ENCODE data around the gene MIEN1. TPM values are rescaled to one million over a fixed set of nuclear protein-coding genes. Genes with fewer than 3 reads are reported as not detected.

The MIEN1 gene
- total and polyA plus RNA-seq, 2 of the 13 experiments (the other 11 are each of a cell fraction or from before 2014, with no cell fraction given) = 40.6 to 56.6 TPM

DNA sequence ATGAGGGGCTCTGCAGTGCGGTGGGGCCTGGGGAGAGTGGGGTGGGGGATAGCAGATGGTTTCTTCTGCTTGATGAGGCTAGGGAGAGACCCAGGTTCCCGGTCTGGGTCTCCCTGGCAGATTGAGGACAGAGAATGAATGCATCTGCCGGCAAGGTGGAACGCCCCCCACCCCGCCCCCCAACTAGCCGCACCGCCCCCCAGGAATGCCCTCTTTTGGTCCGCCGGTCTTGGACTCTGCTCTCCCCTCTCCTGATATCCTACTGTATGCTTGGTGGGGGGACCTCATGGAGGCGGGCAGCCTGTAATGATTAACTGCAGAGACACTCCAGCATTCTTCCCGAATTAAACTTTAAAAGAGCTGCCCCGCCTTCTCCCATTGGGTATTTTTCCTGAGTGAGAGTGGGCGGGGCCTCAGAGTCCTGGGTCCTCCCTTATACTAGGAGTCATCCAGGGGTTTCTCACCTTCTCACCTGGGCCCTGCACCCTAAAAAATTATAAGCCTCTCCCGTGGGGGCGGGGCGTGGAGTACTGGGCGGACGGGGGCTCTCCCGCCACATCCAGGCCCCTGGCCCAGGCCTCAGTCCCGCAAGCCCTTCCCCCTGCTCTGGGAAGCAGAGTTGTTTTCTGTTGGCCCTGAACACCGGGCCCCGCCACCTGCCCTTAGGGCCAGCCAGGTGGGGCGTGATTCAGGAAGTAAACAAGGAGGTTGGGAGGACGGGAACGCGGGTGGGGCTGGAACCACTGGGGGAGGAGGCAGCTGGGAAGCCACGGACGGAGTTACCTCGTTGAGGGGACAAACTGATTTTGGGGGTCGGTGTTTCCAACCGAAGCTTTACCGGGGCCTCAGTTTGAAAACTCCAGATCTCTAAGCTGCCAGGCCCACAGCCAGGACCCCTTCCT is 8.9 kb upstream of the MIEN1 start (continued):
- TF ChIP-seq, protein P1, sequence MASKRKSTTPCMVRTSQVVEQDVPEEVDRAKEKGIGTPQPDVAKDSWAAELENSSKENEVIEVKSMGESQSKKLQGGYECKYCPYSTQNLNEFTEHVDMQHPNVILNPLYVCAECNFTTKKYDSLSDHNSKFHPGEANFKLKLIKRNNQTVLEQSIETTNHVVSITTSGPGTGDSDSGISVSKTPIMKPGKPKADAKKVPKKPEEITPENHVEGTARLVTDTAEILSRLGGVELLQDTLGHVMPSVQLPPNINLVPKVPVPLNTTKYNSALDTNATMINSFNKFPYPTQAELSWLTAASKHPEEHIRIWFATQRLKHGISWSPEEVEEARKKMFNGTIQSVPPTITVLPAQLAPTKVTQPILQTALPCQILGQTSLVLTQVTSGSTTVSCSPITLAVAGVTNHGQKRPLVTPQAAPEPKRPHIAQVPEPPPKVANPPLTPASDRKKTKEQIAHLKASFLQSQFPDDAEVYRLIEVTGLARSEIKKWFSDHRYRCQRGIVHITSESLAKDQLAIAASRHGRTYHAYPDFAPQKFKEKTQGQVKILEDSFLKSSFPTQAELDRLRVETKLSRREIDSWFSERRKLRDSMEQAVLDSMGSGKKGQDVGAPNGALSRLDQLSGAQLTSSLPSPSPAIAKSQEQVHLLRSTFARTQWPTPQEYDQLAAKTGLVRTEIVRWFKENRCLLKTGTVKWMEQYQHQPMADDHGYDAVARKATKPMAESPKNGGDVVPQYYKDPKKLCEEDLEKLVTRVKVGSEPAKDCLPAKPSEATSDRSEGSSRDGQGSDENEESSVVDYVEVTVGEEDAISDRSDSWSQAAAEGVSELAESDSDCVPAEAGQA (IDR thresholded peaks at IDR 0.05; ENCODE audit: low read depth) = peak; percentile 9
- TF ChIP-seq, protein P1 (CRISPR knock-in tag; IDR thresholded peaks at IDR 0.05; ENCODE audit: borderline replicate concordance) = no peak; the same call in 1 of the 2 replicates
- TF ChIP-seq, protein P2, sequence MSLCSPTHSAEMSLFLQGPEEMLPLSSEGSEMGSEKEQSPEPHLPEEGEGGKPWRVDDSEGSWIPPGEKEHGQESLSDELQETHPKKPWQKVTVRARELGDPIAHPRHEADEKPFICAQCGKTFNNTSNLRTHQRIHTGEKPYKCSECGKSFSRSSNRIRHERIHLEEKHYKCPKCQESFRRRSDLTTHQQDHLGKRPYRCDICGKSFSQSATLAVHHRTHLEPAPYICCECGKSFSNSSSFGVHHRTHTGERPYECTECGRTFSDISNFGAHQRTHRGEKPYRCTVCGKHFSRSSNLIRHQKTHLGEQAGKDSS (CRISPR knock-in tag; IDR thresholded peaks at IDR 0.05; ENCODE audit: borderline replicate concordance, low read depth) = 0 out of 2 replicates have a peak, but pooled peaks have one; percentile 29
- TF ChIP-seq ZNF224 (CRISPR knock-in tag; IDR thresholded peaks at IDR 0.05) = no peak
- 0 out of 2 replicates have a peak, but pooled peaks have one; percentile 41 for TF ChIP-seq GTF3A (CRISPR knock-in tag; conservative IDR thresholded peaks at IDR 0.05)
- peak; percentile 39; the same call in 1 of the 2 replicates for TF ChIP-seq TBP (CRISPR knock-in tag; IDR thresholded peaks at IDR 0.05)
- no peak for TF ChIP-seq SIX1 (CRISPR knock-in tag; IDR thresholded peaks at IDR 0.05; ENCODE audit: borderline replicate concordance)
- TF ChIP-seq, protein P3, sequence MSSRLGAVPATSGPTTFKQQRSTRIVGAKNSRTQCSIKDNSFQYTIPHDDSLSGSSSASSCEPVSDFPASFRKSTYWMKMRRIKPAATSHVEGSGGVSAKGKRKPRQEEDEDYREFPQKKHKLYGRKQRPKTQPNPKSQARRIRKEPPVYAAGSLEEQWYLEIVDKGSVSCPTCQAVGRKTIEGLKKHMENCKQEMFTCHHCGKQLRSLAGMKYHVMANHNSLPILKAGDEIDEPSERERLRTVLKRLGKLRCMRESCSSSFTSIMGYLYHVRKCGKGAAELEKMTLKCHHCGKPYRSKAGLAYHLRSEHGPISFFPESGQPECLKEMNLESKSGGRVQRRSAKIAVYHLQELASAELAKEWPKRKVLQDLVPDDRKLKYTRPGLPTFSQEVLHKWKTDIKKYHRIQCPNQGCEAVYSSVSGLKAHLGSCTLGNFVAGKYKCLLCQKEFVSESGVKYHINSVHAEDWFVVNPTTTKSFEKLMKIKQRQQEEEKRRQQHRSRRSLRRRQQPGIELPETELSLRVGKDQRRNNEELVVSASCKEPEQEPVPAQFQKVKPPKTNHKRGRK (CRISPR knock-in tag; IDR thresholded peaks at IDR 0.05) = no peak
- TF ChIP-seq ZNF225 (CRISPR knock-in tag; IDR thresholded peaks at IDR 0.05) = peak; percentile 66; the same call in 1 of the 2 replicates
- TF ChIP-seq, protein P4, sequence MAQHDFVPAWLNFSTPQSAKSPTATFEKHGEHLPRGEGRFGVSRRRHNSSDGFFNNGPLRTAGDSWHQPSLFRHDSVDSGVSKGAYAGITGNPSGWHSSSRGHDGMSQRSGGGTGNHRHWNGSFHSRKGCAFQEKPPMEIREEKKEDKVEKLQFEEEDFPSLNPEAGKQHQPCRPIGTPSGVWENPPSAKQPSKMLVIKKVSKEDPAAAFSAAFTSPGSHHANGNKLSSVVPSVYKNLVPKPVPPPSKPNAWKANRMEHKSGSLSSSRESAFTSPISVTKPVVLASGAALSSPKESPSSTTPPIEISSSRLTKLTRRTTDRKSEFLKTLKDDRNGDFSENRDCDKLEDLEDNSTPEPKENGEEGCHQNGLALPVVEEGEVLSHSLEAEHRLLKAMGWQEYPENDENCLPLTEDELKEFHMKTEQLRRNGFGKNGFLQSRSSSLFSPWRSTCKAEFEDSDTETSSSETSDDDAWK (CRISPR knock-in tag; IDR thresholded peaks at IDR 0.05) = no peak
- peak; percentile 87 for TF ChIP-seq BRD4 (CRISPR knock-in tag; IDR thresholded peaks at IDR 0.05)
- peak; percentile 82 for TF ChIP-seq FOXK2 (IDR thresholded peaks at IDR 0.05)
- peak; percentile 88 for TF ChIP-seq ELF3 (CRISPR knock-in tag; IDR thresholded peaks at IDR 0.05)
- TF ChIP-seq SETDB1 (CRISPR knock-in tag; IDR thresholded peaks at IDR 0.05; ENCODE audit: borderline replicate concordance) = no peak
- TF ChIP-seq JUN (CRISPR knock-in tag; IDR thresholded peaks at IDR 0.05) = no peak
- TF ChIP-seq ZBTB3 (CRISPR knock-in tag; IDR thresholded peaks at IDR 0.05; ENCODE audit: borderline replicate concordance, low read depth) = peak; percentile 19; the same call in 1 of the 2 replicates
- peak; percentile 84 for TF ChIP-seq ZSCAN31 (CRISPR knock-in tag; IDR thresholded peaks at IDR 0.05; ENCODE audit: low read depth)
- TF ChIP-seq HNF4G (IDR thresholded peaks at IDR 0.05; ENCODE audit: borderline replicate concordance, low read depth, low read length) = peak; percentile 92
- peak; percentile 60; the same call in 1 of the 2 replicates for TF ChIP-seq HNF4G (CRISPR knock-in tag; IDR thresholded peaks at IDR 0.05; ENCODE audit: borderline replicate concordance, low read depth)
- TF ChIP-seq SALL1 (CRISPR knock-in tag; IDR thresholded peaks at IDR 0.05) = peak; percentile 89

All from HepG2 (cell line).